GM12872 (cell line): Measurements from ENCODE around the gene CENPN.

Experiments used
- TF ChIP-seq, protein P1 (sequence below): IDR thresholded peaks from 3 replicates; pipeline ENCODE4 v1.5.1; 2011; ENCODE audit warnings: low read depth, mild to moderate bottlenecking, low read length, moderate library complexity; ENCODE audit not compliant: insufficient read depth

Gene CENPN, protein sequence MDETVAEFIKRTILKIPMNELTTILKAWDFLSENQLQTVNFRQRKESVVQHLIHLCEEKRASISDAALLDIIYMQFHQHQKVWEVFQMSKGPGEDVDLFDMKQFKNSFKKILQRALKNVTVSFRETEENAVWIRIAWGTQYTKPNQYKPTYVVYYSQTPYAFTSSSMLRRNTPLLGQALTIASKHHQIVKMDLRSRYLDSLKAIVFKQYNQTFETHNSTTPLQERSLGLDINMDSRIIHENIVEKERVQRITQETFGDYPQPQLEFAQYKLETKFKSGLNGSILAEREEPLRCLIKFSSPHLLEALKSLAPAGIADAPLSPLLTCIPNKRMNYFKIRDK

DNA sequence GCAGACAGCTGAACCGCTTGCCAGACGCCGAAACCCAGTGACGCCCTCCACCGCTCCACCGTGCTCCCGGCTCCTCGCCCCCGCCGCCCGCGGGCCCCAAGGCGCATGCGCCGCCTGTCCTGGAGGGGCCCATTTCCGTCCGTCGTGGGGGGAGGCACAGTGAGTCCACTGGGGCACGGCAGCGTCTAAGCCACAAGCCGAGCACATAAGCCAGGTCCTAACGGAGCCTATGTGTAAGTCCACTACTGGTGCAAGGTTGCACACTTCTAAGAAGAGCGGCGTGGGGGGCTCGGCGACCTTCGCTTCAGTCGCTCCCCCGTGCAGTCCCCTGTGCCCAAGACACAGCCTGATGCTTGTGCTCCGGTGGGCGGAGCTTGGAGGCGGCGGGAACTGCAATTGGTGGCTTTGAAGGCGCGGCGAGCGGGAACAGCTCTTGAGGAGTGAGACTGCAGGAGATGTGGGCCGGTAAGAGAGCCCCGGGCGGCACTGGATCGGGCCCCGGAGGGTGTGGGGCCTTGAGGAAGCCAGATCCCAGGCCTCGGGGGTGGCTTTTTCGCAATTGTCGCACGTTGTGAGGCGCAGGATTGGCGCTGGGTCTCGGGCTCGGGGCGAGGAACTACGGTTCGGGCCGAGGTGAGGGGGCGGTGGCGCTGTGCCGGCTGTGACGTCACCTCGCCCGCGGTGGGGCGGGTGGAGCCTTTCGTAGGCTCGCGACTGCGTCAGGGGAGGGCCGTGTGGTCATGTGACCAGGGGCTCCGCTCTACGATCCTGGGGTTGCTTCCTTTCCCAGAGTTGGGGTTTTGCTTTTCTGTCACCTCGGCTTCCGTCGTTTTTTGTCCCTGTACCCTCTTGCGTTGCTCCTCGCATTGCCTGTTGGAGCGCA is at the start of gene CENPN, which contains the start of gene CMC2:
CENPN (plus strand) TSS at position 402 of the 883 bp plus-strand sequence. CDS start 4,726 bp downstream, outside the sequence.
CMC2 (minus strand) TSS at position 73 of the 883 bp plus-strand sequence. CDS start 9,491 bp downstream, outside the sequence.
- TF ChIP-seq, protein P1, sequence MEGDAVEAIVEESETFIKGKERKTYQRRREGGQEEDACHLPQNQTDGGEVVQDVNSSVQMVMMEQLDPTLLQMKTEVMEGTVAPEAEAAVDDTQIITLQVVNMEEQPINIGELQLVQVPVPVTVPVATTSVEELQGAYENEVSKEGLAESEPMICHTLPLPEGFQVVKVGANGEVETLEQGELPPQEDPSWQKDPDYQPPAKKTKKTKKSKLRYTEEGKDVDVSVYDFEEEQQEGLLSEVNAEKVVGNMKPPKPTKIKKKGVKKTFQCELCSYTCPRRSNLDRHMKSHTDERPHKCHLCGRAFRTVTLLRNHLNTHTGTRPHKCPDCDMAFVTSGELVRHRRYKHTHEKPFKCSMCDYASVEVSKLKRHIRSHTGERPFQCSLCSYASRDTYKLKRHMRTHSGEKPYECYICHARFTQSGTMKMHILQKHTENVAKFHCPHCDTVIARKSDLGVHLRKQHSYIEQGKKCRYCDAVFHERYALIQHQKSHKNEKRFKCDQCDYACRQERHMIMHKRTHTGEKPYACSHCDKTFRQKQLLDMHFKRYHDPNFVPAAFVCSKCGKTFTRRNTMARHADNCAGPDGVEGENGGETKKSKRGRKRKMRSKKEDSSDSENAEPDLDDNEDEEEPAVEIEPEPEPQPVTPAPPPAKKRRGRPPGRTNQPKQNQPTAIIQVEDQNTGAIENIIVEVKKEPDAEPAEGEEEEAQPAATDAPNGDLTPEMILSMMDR: peak; percentile 9; the same call in 1 of the 3 replicates

DNA sequence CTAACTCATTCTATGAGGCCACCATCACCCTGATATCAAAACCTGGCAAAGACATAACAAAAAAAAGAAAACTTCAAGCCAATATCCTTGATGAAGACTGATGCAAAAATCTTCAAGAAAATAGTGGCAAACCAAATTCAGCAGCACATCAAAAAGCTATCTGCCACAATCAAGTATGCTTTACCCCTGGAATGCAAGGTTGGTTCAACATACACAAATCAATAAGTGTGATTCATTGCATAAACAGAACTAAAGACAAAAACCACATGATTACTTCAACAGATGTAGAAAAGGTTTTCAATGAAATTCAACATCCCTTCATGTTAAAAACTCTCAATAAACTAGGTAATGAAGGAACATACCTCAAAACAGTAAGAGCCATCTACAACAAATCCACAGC is 48.7 kb upstream of the CENPN start:
- TF ChIP-seq, protein P1: no peak

DNA sequence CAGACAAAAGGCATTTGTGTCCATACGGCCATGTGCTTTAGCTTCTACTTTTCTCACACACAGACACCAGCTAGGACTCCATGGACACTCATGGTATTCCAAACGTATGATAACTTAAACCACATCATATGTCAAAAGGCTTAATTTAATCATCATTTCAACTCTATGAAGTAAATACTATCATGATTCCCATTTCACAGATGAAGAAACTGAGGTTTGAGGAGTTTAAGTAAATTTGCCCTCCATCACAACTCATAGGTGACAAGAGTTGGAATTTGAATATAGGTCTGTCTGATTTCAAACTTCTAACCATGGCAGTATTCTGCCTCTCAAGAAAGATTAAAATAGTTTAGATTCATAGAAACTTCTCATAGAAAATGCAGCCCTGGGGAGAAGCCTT is 44.1 kb upstream of the CENPN start:
- TF ChIP-seq, protein P1: no peak

DNA sequence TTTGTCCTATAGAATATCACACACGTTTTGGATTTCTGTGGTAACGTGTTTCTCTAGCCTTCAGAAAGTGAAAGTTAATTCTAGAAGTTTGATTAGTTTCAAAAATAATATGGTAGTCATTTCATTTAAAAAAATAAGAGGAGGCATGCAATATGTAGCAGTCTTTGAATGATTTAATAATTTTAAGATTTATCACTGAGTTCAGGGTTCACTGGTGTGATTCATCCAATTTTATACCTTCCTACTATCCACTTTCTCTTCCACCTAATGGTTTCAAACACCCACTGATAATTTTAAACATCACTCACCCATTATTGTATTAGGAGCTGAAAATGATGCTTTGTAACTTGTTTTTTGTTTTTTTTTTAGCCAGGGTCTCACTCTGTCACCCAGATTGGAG is 42.7 kb upstream of the CENPN start:
- TF ChIP-seq, protein P1: no peak

DNA sequence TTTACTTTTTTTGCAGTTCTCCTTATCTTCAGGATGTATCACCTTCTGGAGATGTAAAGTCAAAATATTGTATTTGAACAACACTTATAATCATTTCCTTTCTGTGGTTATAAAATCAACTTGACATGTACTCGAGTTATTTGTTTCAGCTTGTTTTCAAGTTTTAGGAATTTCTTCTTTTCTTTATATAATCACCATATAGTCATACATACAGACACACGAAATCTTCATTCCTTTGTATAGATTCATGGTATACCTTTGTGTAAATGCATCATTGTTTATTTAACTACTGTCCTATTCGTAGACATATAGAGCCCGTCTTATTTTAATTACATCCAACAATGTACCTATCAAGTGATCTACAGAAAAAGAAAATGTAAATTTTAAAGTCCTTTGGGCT is 40.4 kb upstream of the CENPN start:
- TF ChIP-seq, protein P1: no peak

DNA sequence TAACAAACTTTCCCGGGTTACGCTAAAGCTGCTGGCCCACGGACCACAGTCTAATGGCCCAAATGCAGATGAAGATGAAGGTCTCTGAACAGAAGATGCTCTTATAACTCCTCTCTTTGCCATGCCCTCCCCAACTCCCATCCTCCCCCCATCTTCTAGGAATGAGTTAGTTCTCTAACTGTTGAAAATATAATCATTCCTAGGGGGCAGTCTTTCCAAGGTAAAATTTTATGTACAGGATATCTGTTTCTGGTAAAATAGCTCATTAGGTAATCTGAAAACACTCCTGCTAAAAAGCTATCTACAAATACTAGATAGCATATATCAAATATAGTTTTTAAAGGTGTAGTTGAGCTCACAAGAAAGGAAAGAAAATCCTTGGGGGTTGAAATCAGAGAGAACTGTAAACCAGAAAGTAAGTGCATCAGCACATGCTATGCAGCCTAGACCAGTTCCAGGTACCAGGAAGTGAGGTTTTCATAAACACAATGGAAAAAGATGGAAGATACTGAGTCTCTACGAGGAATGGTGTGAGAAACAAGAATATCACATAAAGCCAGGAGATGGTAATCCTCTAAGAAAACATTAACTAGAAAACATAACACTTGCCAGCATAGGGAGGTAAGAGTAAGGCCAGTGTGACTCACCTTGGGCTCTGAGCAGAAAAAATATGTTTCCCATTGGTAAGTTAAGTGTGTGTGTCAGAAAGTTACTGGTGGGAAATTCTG is 38.5 kb upstream of the CENPN start:
- TF ChIP-seq, protein P1: no peak

DNA sequence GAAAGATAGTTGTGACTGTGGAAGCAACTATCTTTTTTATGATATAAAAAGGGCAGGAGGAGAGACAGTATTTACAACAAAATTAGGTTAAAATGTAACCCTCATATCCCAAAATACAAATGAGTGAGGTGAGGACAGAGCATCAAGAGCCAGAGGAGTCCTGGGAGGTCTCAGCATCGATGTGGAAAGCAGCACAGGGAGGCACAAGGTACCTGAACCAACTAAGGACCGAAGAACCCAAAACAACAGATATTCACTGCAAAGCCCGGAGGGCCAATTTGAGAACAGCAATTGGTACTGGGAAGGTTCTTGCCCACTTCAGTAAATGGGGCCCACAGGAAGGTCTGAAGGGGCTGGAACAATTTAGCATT is 37.9 kb upstream of the CENPN start:
- TF ChIP-seq, protein P1: no peak
